Transverse colon (tissue), 3 donors: ENCODE data around the gene ARRB1.

Source experiments
- CTCF ChIP-seq, 5 experiments: fragments of 200-600 bp in 3 of 5; fragments of 450-650 bp in 2 of 5; sonication (generic) in 3 of 5; IDR thresholded peaks; 1 replicate in 2 of 5; 2 replicates in 3 of 5; pipeline ENCODE4 v1.5.1; 2016 to 2017; ENCODE audit warnings: antibody characterized with exemption in 5 of 5, inconsistent platforms in 3 of 5, mild to moderate bottlenecking in 2 of 5, moderate library complexity in 1 of 5
- EP300 ChIP-seq: sonication (generic); formaldehyde crosslinking; IDR thresholded peaks from one replicate; pipeline ENCODE4 v1.6.1; 2017; ENCODE audit warnings: antibody characterized with exemption, low read depth
- POLR2A ChIP-seq: fragments of 450-650 bp; IDR thresholded peaks from one replicate; pipeline ENCODE4 v1.6.1; 2016; ENCODE audit warnings: antibody characterized with exemption, mild to moderate bottlenecking, moderate library complexity

- TF ChIP-seq CTCF (IDR thresholded peaks at IDR 0.05), result no peak
- no peak for TF ChIP-seq EP300
- no peak for TF ChIP-seq POLR2A
Observed at GRCh38 chr11:75249704-75250103, 101.8 kb downstream of the ARRB1 start.
